NK-92 treated with Interleukin-12 subunit alpha and Interleukin-12 subunit beta, amount 100 ng/mL, for 24 hours (cell line): ENCODE results near the gene PRSS8.
A peak's percentile ranks its signal among the peaks of the same experiment; 100 is the strongest.

Experiments used
- DNase-seq: peaks from one replicate; lab custom pipeline; 2025; lab: John Stamatoyannopoulos, UW

PRSS8 gene

GRCh38 chr16:31128711-31129567, 6.6 kb downstream of the PRSS8 start:
- DNase-seq = no peak

GRCh38 chr16:31127182-31127581, 8.3 kb downstream of the PRSS8 start:
- no peak for DNase-seq

- no peak for DNase-seq
Observed at GRCh38 chr16:31125844-31126243, 9.7 kb downstream of the PRSS8 start.

GRCh38 chr16:31120129-31120528, 15.4 kb downstream of the PRSS8 start:
- no peak for DNase-seq

GRCh38 chr16:31118223-31119155, 17.0 kb downstream of the PRSS8 start:
- no peak for DNase-seq

- DNase-seq = peak; percentile 97
Observed at GRCh38 chr16:31117384-31118222, 17.9 kb downstream of the PRSS8 start, which contains the start of gene KAT8. TSS of gene KAT8 (plus strand) at chr16:31117664. CDS start at chr16:31117682, 18 bp downstream.

- no peak for DNase-seq
Observed at GRCh38 chr16:31114468-31114867, 21.1 kb downstream of the PRSS8 start.

GRCh38 chr16:31113121-31114120, 22.1 kb downstream of the PRSS8 start:
- no peak for DNase-seq

- DNase-seq = no peak
Observed at GRCh38 chr16:31112711-31113110, 22.8 kb downstream of the PRSS8 start.

- DNase-seq = no peak
Observed at GRCh38 chr16:31111881-31112466, 23.6 kb downstream of the PRSS8 start.

GRCh38 chr16:31110106-31111034, 25.2 kb downstream of the PRSS8 start:
- no peak for DNase-seq

GRCh38 chr16:31109622-31110021, 25.9 kb downstream of the PRSS8 start:
- DNase-seq = no peak

GRCh38 chr16:31108794-31109558, 26.6 kb downstream of the PRSS8 start:
- DNase-seq = no peak

- DNase-seq = peak; percentile 73
Observed at GRCh38 chr16:31108035-31108793, 27.3 kb downstream of the PRSS8 start, which contains the start of gene BCKDK. TSS of gene BCKDK (plus strand) at chr16:31108386. CDS start at chr16:31109224, 838 bp downstream.

- no peak for DNase-seq
Observed at GRCh38 chr16:31107465-31107867, 28.1 kb downstream of the PRSS8 start.

GRCh38 chr16:31106509-31107464, 28.7 kb downstream of the PRSS8 start:
- no peak for DNase-seq
